HG03097 (cell line): ENCODE data around the gene FGF18.
"Not testable (repeated sequence)": the region's sequence is repeated elsewhere in the genome, so short reads cannot be mapped to it uniquely, and the experiment has no call there.

Experiments used
- ATAC-seq: cut with Tn5 transposase; IDR thresholded peaks from one replicate; pipeline ENCODE4 v1.9.1; 2021; ENCODE audit not compliant: unreplicated experiment, low FRiP score

The FGF18 gene

GRCh38 chr5:171418982-171419687 lies at the start of gene FGF18:
Gene FGF18 (plus strand): TSS chr5:171419647. CDS start chr5:171420200, 553 bp downstream.
- no peak for ATAC-seq

- ATAC-seq = no peak
Measured at GRCh38 chr5:171369898-171370297, 49.5 kb upstream of the FGF18 start.

GRCh38 chr5:171370881-171371280 lies 48.6 kb upstream of the FGF18 start:
- not testable (repeated sequence) for ATAC-seq

- ATAC-seq = no peak
Measured at GRCh38 chr5:171371326-171371725, 48.1 kb upstream of the FGF18 start.

- ATAC-seq = no peak
Measured at GRCh38 chr5:171379961-171380360, 39.5 kb upstream of the FGF18 start.

GRCh38 chr5:171384416-171384815 lies 35.0 kb upstream of the FGF18 start:
- ATAC-seq = not testable (repeated sequence)

GRCh38 chr5:171384999-171385398 lies 34.4 kb upstream of the FGF18 start:
- not testable (repeated sequence) for ATAC-seq

GRCh38 chr5:171386006-171386671 lies 33.3 kb upstream of the FGF18 start:
- ATAC-seq = no peak

GRCh38 chr5:171386861-171387344 lies 32.5 kb upstream of the FGF18 start:
- ATAC-seq = no peak

GRCh38 chr5:171387345-171387969 lies 32.0 kb upstream of the FGF18 start, which contains the start of gene NPM1:
Gene NPM1 (plus strand): TSS chr5:171387849. CDS start chr5:171387949, 100 bp downstream.
- peak; percentile 81 for ATAC-seq

GRCh38 chr5:171387970-171388815 lies 31.3 kb upstream of the FGF18 start:
- ATAC-seq = peak; percentile 20

- ATAC-seq = no peak
Measured at GRCh38 chr5:171388816-171389168, 30.7 kb upstream of the FGF18 start.

GRCh38 chr5:171390883-171391677 lies 28.4 kb upstream of the FGF18 start:
- no peak for ATAC-seq

GRCh38 chr5:171391996-171392577 lies 27.4 kb upstream of the FGF18 start:
- ATAC-seq = no peak

- no peak for ATAC-seq
Measured at GRCh38 chr5:171392585-171393159, 26.8 kb upstream of the FGF18 start.

- no peak for ATAC-seq
Measured at GRCh38 chr5:171395042-171395441, 24.4 kb upstream of the FGF18 start.

- not testable (repeated sequence) for ATAC-seq
Measured at GRCh38 chr5:171396583-171396982, 22.9 kb upstream of the FGF18 start.

GRCh38 chr5:171397190-171397589 lies 22.3 kb upstream of the FGF18 start:
- ATAC-seq = no peak

- no peak for ATAC-seq
Measured at GRCh38 chr5:171397599-171397998, 21.8 kb upstream of the FGF18 start.
